Endothelial cell of umbilical vein (primary cell): ENCODE data around the gene HES1. TPM values are rescaled to one million over a fixed set of nuclear protein-coding genes. Genes with fewer than 3 reads are reported as not detected.

ENCODE experiments used
- BruUV-seq: library from RNA; stranded (reverse); fragments of 400-500 nt; replicated peaks from 2 replicates; lab custom pipeline; 2021; lab: Mats Ljungman, UMichigan
- CTCF ChIA-PET: fragments of 300-600, 350-600 bp; sonication (Branson Sonifier 250); formaldehyde crosslinking; loops from one replicate; lab custom pipeline; 2021; ENCODE audit warnings: antibody characterized with exemption, inconsistent platforms; lab: Charles Lee
- POLR2A ChIA-PET: fragments of 300-600, 350-600 bp; sonication (Branson Sonifier 250); formaldehyde crosslinking; loops from one replicate; lab custom pipeline; 2021; ENCODE audit warnings: antibody characterized with exemption, inconsistent platforms; lab: Charles Lee
- DNase-seq: peaks from one replicate; pipeline ENCODE4 v3.0.0-alpha.2; 2011; ENCODE audit warnings: low read depth, low spot score
- FAIRE-seq: peaks from 2 replicates; lab custom pipeline; 2011; peaks lifted over from hg19 to GRCh38; lab: Jason Lieb, UNC
- H2AFZ ChIP-seq: 2 replicates; pipeline ENCODE4 v1.6.0; 2012; ENCODE audit warnings: low read depth, low read length, control low read depth, inconsistent platforms
- H3K27ac ChIP-seq: 2 replicates; pipeline ENCODE4 v1.5.1; 2011; ENCODE audit warnings: low read depth, mild to moderate bottlenecking, control low read depth, low read length, moderate library complexity; ENCODE audit not compliant: insufficient read depth
- H3K27me3 ChIP-seq, 2 experiments: 2 replicates each; pipeline versions ENCODE4 v1.6.0 to v1.6.1; 2011; ENCODE audit warnings: low read length in 2 of 2, mixed read lengths in 1 of 2; ENCODE audit not compliant: control insufficient read depth in 2 of 2, insufficient read depth in 2 of 2
- H3K36me3 ChIP-seq, 2 experiments: 2 replicates in 1 of 2; 3 replicates in 1 of 2; pipeline ENCODE4 v1.5.1; 2011; ENCODE audit warnings: low read length in 2 of 2, mild to moderate bottlenecking in 1 of 2, moderate library complexity in 1 of 2; ENCODE audit not compliant: control insufficient read depth in 2 of 2, insufficient read depth in 2 of 2; ENCODE audit errors: extremely low read depth in 1 of 2
- H3K4me1 ChIP-seq: 3 replicates; pipeline ENCODE4 v1.5.1; 2011; ENCODE audit warnings: mild to moderate bottlenecking, low read length; ENCODE audit not compliant: control insufficient read depth, insufficient read depth; ENCODE audit errors: extremely low read depth
- H3K4me2 ChIP-seq: 2 replicates; pipeline ENCODE4 v1.6.1; 2011; ENCODE audit warnings: low read length, control low read depth, mixed read lengths; ENCODE audit not compliant: insufficient read depth
- H3K4me3 ChIP-seq, 3 experiments: fragments of 200-600 bp in 1 of 3; sonication (generic), shearing (Covaris generic) in 1 of 3; replicated peaks in 1 of 3; 2 replicates each; pipeline ENCODE4 v1.5.1; 2011 to 2016; ENCODE audit warnings: control low read depth in 3 of 3, low read length in 3 of 3, mild to moderate bottlenecking in 2 of 3, inconsistent platforms in 1 of 3, low read depth in 1 of 3, moderate library complexity in 1 of 3; ENCODE audit not compliant: insufficient read depth in 1 of 3
- H3K79me2 ChIP-seq: 2 replicates; pipeline ENCODE4 v1.6.0; 2012; ENCODE audit warnings: low read length, inconsistent platforms; ENCODE audit not compliant: control insufficient read depth, insufficient read depth
- H3K9ac ChIP-seq: replicated peaks from 2 replicates; pipeline ENCODE3; 2011; ENCODE audit warnings: low read length, control low read depth; ENCODE audit not compliant: insufficient read depth; ENCODE audit errors: extremely low read depth
- H3K9me1 ChIP-seq: replicated peaks from 3 replicates; pipeline ENCODE4 v1.6.0; 2011; ENCODE audit warnings: mild to moderate bottlenecking, low read length; ENCODE audit not compliant: control insufficient read depth, insufficient read depth; ENCODE audit errors: extremely low read depth
- H3K9me3 ChIP-seq: replicated peaks from 2 replicates; pipeline ENCODE4 v1.5.1; 2012; ENCODE audit warnings: low read length, inconsistent platforms; ENCODE audit not compliant: control insufficient read depth, insufficient read depth
- H4K20me1 ChIP-seq: replicated peaks from 2 replicates; pipeline ENCODE3; 2011; ENCODE audit warnings: mild to moderate bottlenecking, low read length; ENCODE audit not compliant: control insufficient read depth, insufficient read depth; ENCODE audit errors: extremely low read depth
- EZH2 ChIP-seq: IDR thresholded peaks from 2 replicates; pipeline ENCODE4 v1.6.1; 2012; ENCODE audit warnings: borderline replicate concordance, low read depth, mild to moderate bottlenecking, moderate library complexity, low read length, inconsistent platforms; ENCODE audit not compliant: severe bottlenecking
- FOS ChIP-seq: IDR thresholded peaks from 2 replicates; pipeline ENCODE4 v1.6.1; 2011; ENCODE audit warnings: mild to moderate bottlenecking, low read length, moderate library complexity, borderline replicate concordance; ENCODE audit not compliant: insufficient read depth
- GATA2 ChIP-seq: IDR thresholded peaks from 2 replicates; pipeline ENCODE4 v1.7.0; 2011; ENCODE audit warnings: low read depth, mild to moderate bottlenecking, moderate library complexity, mixed read lengths, low read length; ENCODE audit not compliant: insufficient read length, insufficient read depth
- JUN ChIP-seq: IDR thresholded peaks from 2 replicates; pipeline ENCODE4 v1.6.1; 2011; ENCODE audit warnings: borderline replicate concordance, low read depth; ENCODE audit not compliant: insufficient read length, insufficient read depth
- MAX ChIP-seq: IDR thresholded peaks from 2 replicates; pipeline ENCODE4 v1.6.1; 2011; ENCODE audit not compliant: insufficient read depth, insufficient read length
- MYC ChIP-seq: IDR thresholded peaks from one replicate; pipeline ENCODE4 v1.6.1; 2011; ENCODE audit warnings: mild to moderate bottlenecking, low read depth, low read length
- POLR2A ChIP-seq: IDR thresholded peaks from 2 replicates; pipeline ENCODE4 v1.6.1; 2012; ENCODE audit warnings: low read depth, mild to moderate bottlenecking, control low read depth, low read length
- POLR2AphosphoS5 ChIP-seq: IDR thresholded peaks from 2 replicates; pipeline ENCODE4 v1.6.1; 2012; ENCODE audit warnings: low read depth, mild to moderate bottlenecking, control low read depth, low read length, moderate library complexity; ENCODE audit not compliant: insufficient read depth
- dilution Hi-C: fragments of 300-500 bp; cut with MboI; formaldehyde crosslinking; loops from one replicate; pipeline ENCODE4 v1.15.0; 2019; ENCODE audit warnings: low sequenced_read_pairs; ENCODE audit not compliant: extremely low pct_ligation_motif_present
- intact Hi-C: fragments of 100-400 bp; cut with micrococcal nuclease; formaldehyde crosslinking; loops from one replicate; pipeline ENCODE4 v1.10.0; 2022
- polyA plus RNA-seq, 4 experiments: library from polyadenylated mRNA; depleted of rRNA in 3 of 4; stranded (reverse) in 3 of 4; unstranded in 1 of 4; fragments of >200 nt; gene quantifications; 2 replicates each; pipeline versions ENCODE4 v1.2.1 to v1.2.3, GENCODE V29; 2011 to 2012; ENCODE audit warnings: missing spikeins in 1 of 4
- total RNA-seq: library from RNA; stranded (reverse); gene quantifications from 2 replicates; pipeline ENCODE4 v1.2.3, GENCODE V29; 2021
- TF ChIP-seq, protein P1 (sequence below), 2 donors: IDR thresholded peaks; 1 replicate in 1 of 2; 2 replicates in 1 of 2; pipeline ENCODE4 v1.5.1; 2011; ENCODE audit warnings: low read length in 2 of 2, mild to moderate bottlenecking in 2 of 2, moderate library complexity in 2 of 2, control low read depth in 1 of 2, inconsistent platforms in 1 of 2, low read depth in 1 of 2; ENCODE audit not compliant: insufficient read depth in 1 of 2; ENCODE audit errors: extremely low read depth in 1 of 2

Gene HES1
- total and polyA plus RNA-seq, 2 donors (not counting 3 experiments of a cell fraction or from before 2014, with no cell fraction given) = 42.0 to 210 TPM

GRCh38 chr3:194176274-194176991 lies 40.5 kb downstream of the HES1 start:
- TF ChIP-seq POLR2A = no peak
- TF ChIP-seq JUN = no peak
- TF ChIP-seq POLR2AphosphoS5 = no peak
- TF ChIP-seq GATA2 = no peak
- TF ChIP-seq FOS = no peak
- no peaks in the 10 kb centered on the region for H3K27me3 ChIP-seq
- no peak overlapping the region for H3K4me3 ChIP-seq
- DNase-seq (peak; percentile 28), FAIRE-seq (no peak)
- H2AFZ ChIP-seq = no peak overlapping the region
- no peaks in the 10 kb centered on the region for H3K79me2 ChIP-seq
- no peaks in the 10 kb centered on the region for H3K9me3 ChIP-seq
- H4K20me1 ChIP-seq = no peaks in the 10 kb centered on the region
- intact Hi-C loops = no loop called here
- H3K9me1 ChIP-seq = no peaks in the 10 kb centered on the region
- dilution Hi-C loops = no loop called here
- no peak overlapping the region for H3K4me2 ChIP-seq
- ChIA-PET CTCF (interaction anchor here (0.8 to 1.2 kb wide), 4 partner anchors 9 to 396 kb away, joined by 3 to 5 read pairs (median 4); no protein-coding TSS in a partner anchor), POLR2A (no interaction called here)
- no peaks in the 10 kb centered on the region for H3K36me3 ChIP-seq
- H3K9ac ChIP-seq = no peak overlapping the region
- no TSS peak for BruUV-seq
- H3K27ac ChIP-seq = no peak overlapping the region
- H3K4me1 ChIP-seq = peaks cover 8% of the 10 kb centered on the region

GRCh38 chr3:194177141-194177540 lies 41.2 kb downstream of the HES1 start:
- peak; percentile 55 for DNase-seq
- Histone ChIP-seq H3K9ac (no peak overlapping the region), H3K4me2 (no peak overlapping the region), H3K4me3 (no peak overlapping the region), H4K20me1 (no peaks in the 10 kb centered on the region), H3K27me3 (no peaks in the 10 kb centered on the region), H3K36me3 (no peaks in the 10 kb centered on the region), H3K27ac (no peak overlapping the region), H3K9me1 (no peaks in the 10 kb centered on the region), H3K4me1 (peaks cover 8% of the 10 kb centered on the region), H2AFZ (no peak overlapping the region), H3K79me2 (no peaks in the 10 kb centered on the region), H3K9me3 (no peaks in the 10 kb centered on the region)
- no TSS peak for BruUV-seq
- peak; percentile 74 for FAIRE-seq
- dilution Hi-C loops = no loop called here
- intact Hi-C loops = no loop called here
- ChIA-PET POLR2A (no interaction called here), CTCF (interaction anchor here (0.8 to 1.2 kb wide), 4 partner anchors 9 to 397 kb away, joined by 3 to 5 read pairs (median 4); no protein-coding TSS in a partner anchor)
- TF ChIP-seq MAX (no peak), GATA2 (no peak), POLR2A (no peak), MYC (no peak), EZH2 (no peak), POLR2AphosphoS5 (no peak), FOS (no peak), JUN (no peak)
- TF ChIP-seq, protein P1, sequence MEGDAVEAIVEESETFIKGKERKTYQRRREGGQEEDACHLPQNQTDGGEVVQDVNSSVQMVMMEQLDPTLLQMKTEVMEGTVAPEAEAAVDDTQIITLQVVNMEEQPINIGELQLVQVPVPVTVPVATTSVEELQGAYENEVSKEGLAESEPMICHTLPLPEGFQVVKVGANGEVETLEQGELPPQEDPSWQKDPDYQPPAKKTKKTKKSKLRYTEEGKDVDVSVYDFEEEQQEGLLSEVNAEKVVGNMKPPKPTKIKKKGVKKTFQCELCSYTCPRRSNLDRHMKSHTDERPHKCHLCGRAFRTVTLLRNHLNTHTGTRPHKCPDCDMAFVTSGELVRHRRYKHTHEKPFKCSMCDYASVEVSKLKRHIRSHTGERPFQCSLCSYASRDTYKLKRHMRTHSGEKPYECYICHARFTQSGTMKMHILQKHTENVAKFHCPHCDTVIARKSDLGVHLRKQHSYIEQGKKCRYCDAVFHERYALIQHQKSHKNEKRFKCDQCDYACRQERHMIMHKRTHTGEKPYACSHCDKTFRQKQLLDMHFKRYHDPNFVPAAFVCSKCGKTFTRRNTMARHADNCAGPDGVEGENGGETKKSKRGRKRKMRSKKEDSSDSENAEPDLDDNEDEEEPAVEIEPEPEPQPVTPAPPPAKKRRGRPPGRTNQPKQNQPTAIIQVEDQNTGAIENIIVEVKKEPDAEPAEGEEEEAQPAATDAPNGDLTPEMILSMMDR (IDR thresholded peaks at IDR 0.05; ENCODE audit: extremely low read depth in 1 of 2, insufficient read depth in 1 of 2, low read depth in 1 of 2, low read length in 2 of 2) = no peak
